ENCODE data around the gene EMILIN3. TPM values are rescaled to one million over a fixed set of nuclear protein-coding genes. Genes with fewer than 3 reads are reported as not detected.

The EMILIN3 gene
- total and polyA plus RNA-seq, 12 donors: 0.20 to 6.4 (median 2.8) TPM

GRCh38 chr20:41403604-41404003 lies 37.0 kb upstream of the EMILIN3 start:
- Histone ChIP-seq H3K27me3 (no peaks in the 10 kb centered on the region), H3K4me3 (no peak overlapping the region), H3K4me1 (peaks cover 0 to 40% (median 28%) of the 10 kb centered on the region in 9 donors), H3K9me3 (no peaks in the 10 kb centered on the region), H3K36me3 (peaks cover 0 to 66% (median 21%) of the 10 kb centered on the region in 9 donors), H3K27ac (no peak overlapping the region)
- no peak for TF ChIP-seq CTCF (IDR thresholded peaks at IDR 0.05)
- no peak for DNase-seq
- no peak for ATAC-seq
- intact Hi-C loops (cut with DNase I): loop anchor here in 2 of 10 donors (10.0 kb wide), 2 partner anchors 229 to 269 kb away; partner anchors contain the start of gene PLCG1 (in 1 of the 2)
- WGBS, 2 donors: 96% methylated on average over 12 of the region's 12 CpGs

- peaks cover 0 to 19% (median 2%) of the 10 kb centered on the region in 9 donors for H3K36me3 ChIP-seq
- TF ChIP-seq CTCF (IDR thresholded peaks at IDR 0.05): no peak
- peaks cover 5 to 53% (median 14%) of the 10 kb centered on the region in 9 donors for H3K4me1 ChIP-seq
- intact Hi-C loops (cut with DNase I): loop anchor here in 1 of 10 donors (5.0 kb wide), 1 partner anchor 41 kb away; no protein-coding TSS in a partner anchor
- H3K27me3 ChIP-seq: no peaks in the 10 kb centered on the region
- no peaks in the 10 kb centered on the region for H3K9me3 ChIP-seq
- WGBS, 2 donors: 71 to 80% methylated on average over 2 of the region's 2 CpGs
- ATAC-seq (peak; percentile 34 to 73 (median 50)), DNase-seq (peak in 1 of 2 donors; percentile 53)
- no peak overlapping the region for H3K4me3 ChIP-seq
- H3K27ac ChIP-seq: peak overlapping the region in 7 of 10 donors; percentile 9 to 62 (median 59)
These were observed 31.8 kb upstream of the EMILIN3 start for GRCh38 chr20:41398408-41398807.

GRCh38 chr20:41395667-41396664 lies 29.3 kb upstream of the EMILIN3 start:
- H3K4me1 ChIP-seq: peaks cover 7 to 68% (median 32%) of the 10 kb centered on the region in 9 donors
- H3K36me3 ChIP-seq: no peaks in the 10 kb centered on the region
- peak overlapping the region in 8 of 10 donors; percentile 17 to 81 (median 72) for H3K27ac ChIP-seq
- peak in 6 of 8 donors; percentile 6 to 42 (median 28) for ATAC-seq
- no peaks in the 10 kb centered on the region for H3K9me3 ChIP-seq
- H3K4me3 ChIP-seq: no peak overlapping the region
- intact Hi-C loops (cut with DNase I): loop anchor here in 1 of 10 donors (5.0 kb wide), 1 partner anchor 39 kb away; no protein-coding TSS in a partner anchor
- TF ChIP-seq CTCF (IDR thresholded peaks at IDR 0.05): no peak
- H3K27me3 ChIP-seq: no peaks in the 10 kb centered on the region
- peak in 1 of 2 donors; percentile 44 for DNase-seq
- 69 to 73% methylated on average over 18 of the region's 18 CpGs for WGBS, 2 donors

GRCh38 chr20:41394931-41395666 lies 28.5 kb upstream of the EMILIN3 start:
- intact Hi-C loops (cut with DNase I): loop anchor here in 2 of 10 donors (5.0 kb wide), 2 partner anchors 38 to 48 kb away; no protein-coding TSS in a partner anchor
- no peaks in the 10 kb centered on the region for H3K36me3 ChIP-seq
- H3K4me1 ChIP-seq: peaks cover 7 to 68% (median 32%) of the 10 kb centered on the region in 9 donors
- DNase-seq (peak in 1 of 2 donors; percentile 49), ATAC-seq (peak in 3 of 8 donors; percentile 6 to 49 (median 35))
- peak overlapping the region in 7 of 10 donors; percentile 24 to 81 (median 74) for H3K27ac ChIP-seq
- TF ChIP-seq CTCF (IDR thresholded peaks at IDR 0.05): no peak
- H3K9me3 ChIP-seq: no peaks in the 10 kb centered on the region
- no peak overlapping the region for H3K4me3 ChIP-seq
- no peaks in the 10 kb centered on the region for H3K27me3 ChIP-seq
- WGBS, 2 donors: 63 to 67% methylated on average over 9 of the region's 9 CpGs

Data from heart right ventricle (tissue), 16 donors.